HG02588 (cell line): ENCODE results near the gene SLC4A9.

Source experiments
- ATAC-seq: cut with Tn5 transposase; IDR thresholded peaks from one replicate; pipeline ENCODE4 v1.9.1; 2021; ENCODE audit warnings: mild to moderate bottlenecking, moderate library complexity; ENCODE audit not compliant: unreplicated experiment

Gene SLC4A9

GRCh38 chr5:140360101-140360500 lies at the start of gene SLC4A9:
Gene SLC4A9 (plus strand): TSS chr5:140360194. CDS start chr5:140360237, 43 bp downstream.
- ATAC-seq: no peak

- no peak for ATAC-seq
Measured at GRCh38 chr5:140310434-140310833, 49.6 kb upstream of the SLC4A9 start.

GRCh38 chr5:140311011-140311467 lies 49.0 kb upstream of the SLC4A9 start:
- no peak for ATAC-seq

GRCh38 chr5:140312067-140312790 lies 47.8 kb upstream of the SLC4A9 start:
- ATAC-seq: no peak

- ATAC-seq: no peak
Measured at GRCh38 chr5:140312791-140313189, 47.2 kb upstream of the SLC4A9 start.

GRCh38 chr5:140317859-140318258 lies 42.1 kb upstream of the SLC4A9 start:
- no peak for ATAC-seq

- ATAC-seq: no peak
Measured at GRCh38 chr5:140318792-140319191, 41.2 kb upstream of the SLC4A9 start.

GRCh38 chr5:140319833-140320232 lies 40.2 kb upstream of the SLC4A9 start:
- no peak for ATAC-seq

GRCh38 chr5:140321796-140322195 lies 38.2 kb upstream of the SLC4A9 start:
- ATAC-seq: no peak

GRCh38 chr5:140322751-140323731 lies 37.0 kb upstream of the SLC4A9 start:
- no peak for ATAC-seq

- no peak for ATAC-seq
Measured at GRCh38 chr5:140324041-140324600, 35.9 kb upstream of the SLC4A9 start.

GRCh38 chr5:140324617-140325241 lies 35.3 kb upstream of the SLC4A9 start:
- no peak for ATAC-seq

- ATAC-seq: no peak
Measured at GRCh38 chr5:140325486-140325885, 34.5 kb upstream of the SLC4A9 start.

- no peak for ATAC-seq
Measured at GRCh38 chr5:140327589-140327988, 32.4 kb upstream of the SLC4A9 start.

- ATAC-seq: no peak
Measured at GRCh38 chr5:140328036-140328764, 31.8 kb upstream of the SLC4A9 start.

- ATAC-seq: no peak
Measured at GRCh38 chr5:140329739-140330481, 30.1 kb upstream of the SLC4A9 start.

- no peak for ATAC-seq
Measured at GRCh38 chr5:140331638-140332037, 28.4 kb upstream of the SLC4A9 start.

- ATAC-seq: no peak
Measured at GRCh38 chr5:140336388-140336787, 23.6 kb upstream of the SLC4A9 start.

- ATAC-seq: no peak
Measured at GRCh38 chr5:140337880-140338279, 22.1 kb upstream of the SLC4A9 start.

- ATAC-seq: no peak
Measured at GRCh38 chr5:140338336-140338735, 21.7 kb upstream of the SLC4A9 start.
